Effector memory CD8-positive, alpha-beta T cell (primary cell): ENCODE measurements around the gene FBXO8.
"Not testable (repeated sequence)": the region's sequence is repeated elsewhere in the genome, so short reads cannot be mapped to it uniquely, and the experiment has no call there.

Experiments
- ATAC-seq: fragments of 150-1000 bp; cut with Tn5 transposase; replicated peaks from 2 replicates; pipeline ENCODE4 v1.10.0; 2021; ENCODE audit warnings: mild to moderate bottlenecking, moderate library complexity
- DNase-seq, 3 experiments: peaks; one replicate each; pipeline ENCODE4 v3.0.0; 2021
- H3K27ac Mint-ChIP-seq, 2 donors: one replicate each; pipeline ENCODE4 v1.8.0; 2022; ENCODE audit warnings: mild to moderate bottlenecking in 2 of 2, mixed read lengths in 2 of 2, moderate library complexity in 2 of 2
- H3K27me3 Mint-ChIP-seq, 2 donors: one replicate each; pipeline ENCODE4 v1.8.0; 2022; ENCODE audit warnings: mixed read lengths in 2 of 2
- H3K36me3 Mint-ChIP-seq: one replicate; pipeline ENCODE4 v1.8.0; 2022; ENCODE audit warnings: mild to moderate bottlenecking, moderate library complexity, mixed read lengths; ENCODE audit not compliant: insufficient read depth
- H3K4me1 Mint-ChIP-seq, 2 donors: one replicate each; pipeline ENCODE4 v1.8.0; 2022; ENCODE audit warnings: low read depth in 2 of 2, mixed read lengths in 2 of 2
- H3K4me3 Mint-ChIP-seq, 2 donors: one replicate each; pipeline ENCODE4 v1.8.0; 2022; ENCODE audit warnings: mild to moderate bottlenecking in 2 of 2, mixed read lengths in 2 of 2, moderate library complexity in 2 of 2
- H3K9me3 Mint-ChIP-seq, 2 donors: one replicate each; pipeline ENCODE4 v1.8.0; 2022; ENCODE audit warnings: mixed read lengths in 2 of 2

The FBXO8 gene

DNA sequence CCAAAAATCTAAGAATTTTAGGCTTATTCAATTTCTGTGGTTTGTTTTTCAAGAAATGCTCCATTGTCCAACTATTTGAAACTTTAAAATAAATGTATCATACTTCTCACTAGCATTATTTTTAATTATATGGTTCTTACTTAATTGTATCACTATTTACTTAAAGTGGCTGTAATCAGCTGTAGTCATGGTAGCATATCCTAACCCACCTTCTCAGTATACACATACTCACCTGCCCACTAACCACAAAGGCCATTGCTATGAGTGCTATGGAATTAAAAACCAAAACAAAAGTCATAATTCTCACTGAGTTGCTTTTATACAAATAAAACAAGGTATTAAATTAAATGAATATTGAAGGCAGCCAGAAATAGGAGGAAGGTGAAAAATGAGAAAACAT, 5.0 kb downstream of the FBXO8 start:
- H3K9me3 Mint-ChIP-seq: no peaks in the 10 kb centered on the region
- ATAC-seq (no peak), DNase-seq (no peak)
- H3K36me3 Mint-ChIP-seq: peaks cover 13% of the 10 kb centered on the region
- peak overlapping the region in 1 of 2 donors; percentile 17 for H3K27ac Mint-ChIP-seq
- H3K4me1 Mint-ChIP-seq: peaks cover 22 to 46% of the 10 kb centered on the region in 2 donors
- H3K27me3 Mint-ChIP-seq: no peaks in the 10 kb centered on the region
- peak overlapping the region in 1 of 2 donors; percentile 0 for H3K4me3 Mint-ChIP-seq

DNA sequence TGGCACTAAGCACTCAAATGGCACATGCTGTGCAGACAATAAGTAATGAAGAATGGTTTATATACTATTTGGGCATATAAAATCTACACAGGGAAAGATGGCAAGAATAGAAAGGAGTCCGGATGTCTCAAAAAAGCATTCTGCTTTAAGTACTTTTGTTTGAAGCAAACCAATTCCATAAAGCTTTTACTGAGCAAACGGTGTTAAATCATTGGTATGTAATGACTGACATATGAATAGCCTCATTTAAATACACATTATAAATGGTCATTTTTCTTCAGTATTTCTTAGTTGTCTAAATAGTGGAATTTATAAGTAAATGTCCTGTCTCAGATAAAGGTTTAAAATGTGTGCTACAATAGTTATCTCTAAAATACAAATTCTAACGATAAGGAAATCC, 6.0 kb downstream of the FBXO8 start:
- no peak overlapping the region for H3K27ac Mint-ChIP-seq
- no peaks in the 10 kb centered on the region for H3K9me3 Mint-ChIP-seq
- H3K36me3 Mint-ChIP-seq: peaks cover 5% of the 10 kb centered on the region
- H3K4me3 Mint-ChIP-seq: no peak overlapping the region
- DNase-seq (no peak), ATAC-seq (no peak)
- peaks cover 19 to 46% of the 10 kb centered on the region in 2 donors for H3K4me1 Mint-ChIP-seq
- no peaks in the 10 kb centered on the region for H3K27me3 Mint-ChIP-seq

DNA sequence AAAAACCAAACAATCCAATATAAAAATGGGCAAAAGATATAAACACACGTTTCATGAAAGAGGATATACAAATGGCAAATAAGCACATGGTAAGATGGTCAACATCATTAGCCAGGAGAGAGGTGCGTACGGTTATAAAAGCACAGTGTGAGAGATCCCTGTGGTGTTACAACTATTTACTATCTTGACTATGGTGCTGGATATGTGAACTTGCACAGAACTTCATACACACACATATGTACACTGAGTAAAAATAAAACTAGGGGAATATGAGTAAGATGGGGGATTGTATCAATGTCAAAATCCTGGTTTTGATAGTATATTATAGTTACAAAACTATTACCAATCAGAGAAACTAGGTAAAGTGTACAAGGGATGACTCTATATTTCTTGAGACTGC, 8.4 kb downstream of the FBXO8 start:
- ATAC-seq (no peak), DNase-seq (no peak)
- H3K36me3 Mint-ChIP-seq: peaks cover 5% of the 10 kb centered on the region
- no peaks in the 10 kb centered on the region for H3K27me3 Mint-ChIP-seq
- H3K27ac Mint-ChIP-seq: peak overlapping the region in 1 of 2 donors; percentile 8
- H3K4me3 Mint-ChIP-seq: no peak overlapping the region
- H3K9me3 Mint-ChIP-seq: no peaks in the 10 kb centered on the region
- H3K4me1 Mint-ChIP-seq: peaks cover 16 to 38% of the 10 kb centered on the region in 2 donors

DNA sequence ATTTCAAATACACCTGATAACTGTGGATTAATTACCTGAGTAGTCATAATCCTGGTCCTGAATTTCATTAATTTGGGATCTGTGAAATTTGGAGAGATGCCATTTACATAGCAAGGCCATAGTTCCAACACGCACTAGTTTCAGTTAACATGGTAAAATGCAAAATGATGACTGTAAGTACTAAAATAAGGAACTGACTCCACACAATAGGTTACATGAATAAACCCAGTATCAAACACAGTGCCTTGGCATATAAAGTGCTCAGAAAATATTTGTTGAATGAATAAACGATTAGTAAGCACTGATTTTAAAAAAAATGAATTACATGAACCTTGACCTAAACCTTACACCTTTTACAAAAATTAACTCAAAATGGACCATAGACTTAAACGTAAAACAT, 9.0 kb downstream of the FBXO8 start:
- no peak overlapping the region for H3K27ac Mint-ChIP-seq
- DNase-seq: no peak
- no peak for ATAC-seq
- no peak overlapping the region for H3K4me3 Mint-ChIP-seq
- no peaks in the 10 kb centered on the region for H3K9me3 Mint-ChIP-seq
- H3K36me3 Mint-ChIP-seq: no peaks in the 10 kb centered on the region
- no peaks in the 10 kb centered on the region for H3K27me3 Mint-ChIP-seq
- peaks cover 14 to 33% of the 10 kb centered on the region in 2 donors for H3K4me1 Mint-ChIP-seq

DNA sequence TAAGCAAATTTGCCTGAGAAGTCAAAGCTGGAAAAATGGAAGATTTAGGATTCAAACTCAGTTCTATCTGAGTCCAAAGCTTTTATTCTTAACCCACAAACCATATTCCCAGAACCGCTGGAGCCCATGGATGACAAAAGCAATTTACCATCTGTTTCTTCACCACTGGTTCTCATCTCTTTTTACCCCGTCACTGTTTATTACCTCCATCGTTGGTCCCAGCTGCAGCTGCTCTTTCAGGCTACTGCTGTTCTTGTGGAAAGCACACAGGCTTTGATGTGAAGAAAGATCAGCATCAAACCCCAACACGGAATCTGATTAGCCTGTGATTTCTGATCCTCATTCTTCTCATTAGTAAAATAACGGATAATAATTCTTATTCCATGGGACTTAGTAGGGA, 9.5 kb downstream of the FBXO8 start:
- Mint-ChIP-seq H3K4me1 (peaks cover 12 to 28% of the 10 kb centered on the region in 2 donors), H3K9me3 (no peaks in the 10 kb centered on the region), H3K27ac (no peak overlapping the region), H3K36me3 (no peaks in the 10 kb centered on the region), H3K27me3 (no peaks in the 10 kb centered on the region), H3K4me3 (no peak overlapping the region)
- ATAC-seq (no peak), DNase-seq (no peak)

DNA sequence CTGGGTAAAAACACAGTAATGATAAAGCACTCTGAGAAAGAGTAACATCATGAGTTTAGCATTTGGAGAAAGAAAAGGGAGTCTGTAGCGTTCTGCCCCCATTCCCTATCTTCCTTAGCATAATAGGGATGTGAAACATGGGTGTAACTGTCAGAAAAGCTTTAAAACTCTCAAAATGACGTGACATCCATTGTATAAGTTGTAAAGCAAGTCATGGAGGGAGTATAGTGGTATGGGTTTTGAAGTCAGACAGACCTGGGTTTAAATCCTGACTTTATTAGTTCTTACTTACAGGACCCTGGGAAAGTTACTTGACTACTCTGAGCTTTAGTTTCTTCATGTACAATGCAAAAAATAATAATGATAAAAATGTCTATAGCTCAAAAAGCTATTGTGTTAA, 17.1 kb downstream of the FBXO8 start:
- H3K4me3 Mint-ChIP-seq: no peak overlapping the region
- peaks cover 11 to 17% of the 10 kb centered on the region in 2 donors for H3K4me1 Mint-ChIP-seq
- no peak overlapping the region for H3K27ac Mint-ChIP-seq
- ATAC-seq (no peak), DNase-seq (no peak)
- H3K27me3 Mint-ChIP-seq: no peaks in the 10 kb centered on the region
- H3K36me3 Mint-ChIP-seq: peaks cover 8% of the 10 kb centered on the region
- H3K9me3 Mint-ChIP-seq: no peaks in the 10 kb centered on the region

DNA sequence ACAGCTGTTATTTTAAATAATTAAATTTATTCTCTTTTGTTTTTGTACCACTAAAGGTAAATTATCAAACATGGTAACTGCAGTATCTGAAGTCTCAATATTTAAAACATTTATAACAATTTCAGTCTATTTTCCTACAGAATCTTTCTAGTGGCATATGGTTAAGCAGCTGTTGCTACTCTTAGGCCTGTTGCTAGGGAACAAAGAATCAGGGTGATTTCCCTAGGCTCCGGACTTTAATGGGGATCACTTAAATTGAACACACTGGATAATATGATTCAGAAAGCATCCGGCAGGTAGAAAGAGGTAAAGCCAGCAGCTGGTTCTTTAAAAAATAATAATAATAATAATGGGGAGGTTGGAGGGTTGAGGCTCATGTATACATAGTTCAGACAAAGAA, 17.6 kb downstream of the FBXO8 start:
- ATAC-seq (no peak), DNase-seq (no peak)
- Mint-ChIP-seq H3K36me3 (peaks cover 8% of the 10 kb centered on the region), H3K27ac (no peak overlapping the region), H3K4me3 (no peak overlapping the region), H3K9me3 (no peaks in the 10 kb centered on the region), H3K4me1 (peaks cover 8 to 14% of the 10 kb centered on the region in 2 donors), H3K27me3 (no peaks in the 10 kb centered on the region)

DNA sequence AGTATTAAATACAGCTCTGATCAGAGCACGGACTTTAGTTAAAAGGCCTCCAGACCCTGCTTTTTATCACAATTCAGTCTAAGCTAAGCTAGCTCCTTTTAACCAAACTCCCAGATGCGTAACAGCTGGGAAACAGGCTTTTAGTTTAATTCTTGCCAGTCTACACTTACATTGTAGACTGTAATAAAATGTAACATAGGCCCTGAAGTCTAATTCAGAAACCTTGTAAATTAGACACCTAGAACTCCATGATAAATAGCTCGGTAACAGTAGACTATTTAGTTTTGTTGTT, 20.1 kb downstream of the FBXO8 start:
- H3K4me1 Mint-ChIP-seq: peaks cover 7 to 13% of the 10 kb centered on the region in 2 donors

DNA sequence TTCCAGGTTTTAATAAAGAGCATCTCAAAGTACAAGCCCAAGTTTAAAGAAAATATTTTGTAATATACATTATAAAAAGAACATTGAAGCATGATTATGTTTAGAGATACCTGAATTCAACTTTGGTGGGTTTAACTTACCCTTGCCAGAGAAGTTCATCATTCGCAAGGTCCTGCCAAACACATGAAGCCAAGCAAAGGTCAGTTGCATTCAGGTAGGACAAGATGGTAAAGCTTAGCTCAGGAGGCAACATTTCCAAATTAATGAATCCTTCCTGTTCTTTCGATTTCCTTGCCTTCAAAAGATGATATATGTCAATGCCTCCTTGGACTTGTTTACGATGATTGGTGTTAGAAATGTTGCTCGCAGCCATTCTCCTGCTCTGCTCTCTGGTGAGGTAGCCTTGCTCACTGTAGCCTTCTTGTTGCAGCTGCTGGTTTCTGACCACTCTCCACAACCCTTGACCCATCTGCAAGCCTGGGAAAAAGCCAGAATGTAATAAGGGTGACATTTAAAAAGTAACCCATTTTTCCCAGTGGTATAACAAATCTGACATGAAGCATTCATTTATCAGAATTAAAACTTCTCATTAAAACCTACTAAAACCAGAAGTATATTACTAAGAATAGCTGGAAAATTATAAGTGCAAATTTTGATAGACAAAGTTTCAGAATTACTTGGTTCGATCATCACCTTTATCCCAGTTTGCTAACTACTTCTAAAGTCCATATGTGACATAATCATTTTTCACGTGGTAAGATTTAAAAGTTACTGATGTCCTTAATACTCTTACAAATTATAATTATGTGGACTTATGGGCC, 20.6 kb downstream of the FBXO8 start:
- H3K27ac Mint-ChIP-seq: no peak overlapping the region
- peaks cover 7 to 13% of the 10 kb centered on the region in 2 donors for H3K4me1 Mint-ChIP-seq
- DNase-seq (no peak), ATAC-seq (no peak)
- no peak overlapping the region for H3K4me3 Mint-ChIP-seq
- H3K36me3 Mint-ChIP-seq: peaks cover 9% of the 10 kb centered on the region
- H3K27me3 Mint-ChIP-seq: no peaks in the 10 kb centered on the region
- H3K9me3 Mint-ChIP-seq: no peaks in the 10 kb centered on the region

More for the DNA sequence above, 20.1 kb downstream of the FBXO8 start:
- no peaks in the 10 kb centered on the region for H3K9me3 Mint-ChIP-seq
- peaks cover 8% of the 10 kb centered on the region for H3K36me3 Mint-ChIP-seq
- no peak for ATAC-seq
- no peak overlapping the region for H3K27ac Mint-ChIP-seq
- no peaks in the 10 kb centered on the region for H3K27me3 Mint-ChIP-seq
- no peak for DNase-seq
- no peak overlapping the region for H3K4me3 Mint-ChIP-seq

DNA sequence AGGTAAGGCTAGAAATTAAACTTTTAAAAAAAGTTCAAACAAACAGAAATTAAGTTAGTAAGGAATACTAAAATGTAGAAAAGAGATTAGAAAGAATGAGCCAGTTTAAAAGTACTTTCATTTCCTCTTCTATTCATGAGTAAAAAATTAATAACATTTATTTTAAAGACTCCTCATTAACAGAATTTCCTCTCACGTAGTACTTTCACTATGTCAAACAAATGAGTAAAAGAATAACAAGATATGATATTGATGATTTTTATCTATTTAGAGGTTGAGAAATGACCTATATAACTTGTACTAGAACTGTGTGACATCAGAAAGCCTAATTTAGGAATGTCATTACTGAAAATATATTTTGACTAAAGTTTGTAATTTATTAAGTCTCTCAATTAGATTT, 22.0 kb downstream of the FBXO8 start:
- peaks cover 7 to 13% of the 10 kb centered on the region in 2 donors for H3K4me1 Mint-ChIP-seq
- not testable (repeated sequence) for H3K27me3 Mint-ChIP-seq, H3K27ac Mint-ChIP-seq, DNase-seq, ATAC-seq, H3K9me3 Mint-ChIP-seq, H3K4me3 Mint-ChIP-seq
- peaks cover 19% of the 10 kb centered on the region for H3K36me3 Mint-ChIP-seq

DNA sequence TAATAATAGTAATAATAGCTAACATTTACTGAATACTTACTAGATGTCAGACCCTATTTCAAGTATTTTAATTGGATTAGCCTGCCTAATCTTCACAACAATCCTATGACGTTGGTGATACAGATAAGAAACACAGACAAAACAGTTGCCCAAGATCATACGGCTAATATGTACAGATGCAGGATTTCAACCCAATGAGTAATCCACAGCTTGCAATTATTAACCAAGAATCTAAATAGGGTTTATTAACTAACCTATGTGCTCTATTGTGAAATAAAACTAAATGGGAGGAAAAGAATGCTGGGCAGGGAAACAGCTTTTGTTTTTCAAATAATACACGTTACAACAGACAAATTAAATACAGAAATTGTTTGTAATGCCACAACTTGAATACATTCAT, 23.4 kb downstream of the FBXO8 start:
- no peaks in the 10 kb centered on the region for H3K9me3 Mint-ChIP-seq
- no peak for ATAC-seq
- DNase-seq: no peak
- no peak overlapping the region for H3K4me3 Mint-ChIP-seq
- H3K27ac Mint-ChIP-seq: no peak overlapping the region
- peaks cover 7 to 13% of the 10 kb centered on the region in 2 donors for H3K4me1 Mint-ChIP-seq
- no peaks in the 10 kb centered on the region for H3K27me3 Mint-ChIP-seq
- H3K36me3 Mint-ChIP-seq: peaks cover 19% of the 10 kb centered on the region

DNA sequence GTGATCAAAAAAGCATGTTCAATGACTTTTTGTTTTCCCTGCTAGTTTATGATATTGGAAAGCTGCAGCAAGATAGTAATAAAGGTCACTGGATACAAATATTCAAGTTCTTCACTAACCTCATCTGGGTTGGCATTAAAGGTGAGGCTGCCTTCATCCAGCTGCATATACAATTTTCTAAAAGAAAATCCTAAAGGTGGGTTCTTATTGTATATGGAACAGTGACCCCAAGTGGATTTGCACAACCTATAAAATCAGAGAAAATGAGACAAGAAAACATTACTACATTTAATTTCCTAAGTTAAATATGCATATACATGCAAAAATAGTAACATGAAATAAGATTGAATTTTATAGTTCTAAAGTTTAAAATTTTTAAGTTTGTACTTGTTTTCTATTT, 23.9 kb downstream of the FBXO8 start:
- no peak for ATAC-seq
- no peak for DNase-seq
- H3K36me3 Mint-ChIP-seq: peaks cover 19% of the 10 kb centered on the region
- H3K4me1 Mint-ChIP-seq: peaks cover 4 to 9% of the 10 kb centered on the region in 2 donors
- no peaks in the 10 kb centered on the region for H3K27me3 Mint-ChIP-seq
- no peak overlapping the region for H3K4me3 Mint-ChIP-seq
- H3K27ac Mint-ChIP-seq: no peak overlapping the region
- H3K9me3 Mint-ChIP-seq: no peaks in the 10 kb centered on the region

DNA sequence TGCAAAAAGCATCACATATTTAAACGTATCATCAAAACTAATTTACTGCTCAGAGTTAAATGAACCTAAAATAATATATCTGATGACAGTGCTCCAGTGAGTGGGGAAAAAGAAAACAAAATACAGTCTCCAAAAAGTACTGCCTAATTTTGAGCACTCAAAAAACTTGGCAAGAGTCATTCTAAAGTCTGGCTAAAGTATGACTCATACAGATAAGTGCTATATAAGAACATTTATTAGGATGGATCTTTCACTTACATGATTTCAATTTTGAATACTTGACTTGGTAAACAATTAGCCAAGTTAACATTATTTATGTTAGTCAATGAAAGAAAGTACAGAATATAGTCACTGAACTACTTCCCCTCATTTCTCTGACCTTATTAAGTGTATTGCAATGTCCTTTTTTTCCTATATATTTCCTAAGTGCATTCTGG, 27.2 kb downstream of the FBXO8 start:
- Mint-ChIP-seq H3K27me3 (no peaks in the 10 kb centered on the region), H3K9me3 (no peaks in the 10 kb centered on the region), H3K4me1 (peaks cover 2 to 8% of the 10 kb centered on the region in 2 donors), H3K4me3 (no peak overlapping the region), H3K36me3 (peaks cover 11% of the 10 kb centered on the region), H3K27ac (no peak overlapping the region)
- ATAC-seq: no peak
- no peak for DNase-seq

DNA sequence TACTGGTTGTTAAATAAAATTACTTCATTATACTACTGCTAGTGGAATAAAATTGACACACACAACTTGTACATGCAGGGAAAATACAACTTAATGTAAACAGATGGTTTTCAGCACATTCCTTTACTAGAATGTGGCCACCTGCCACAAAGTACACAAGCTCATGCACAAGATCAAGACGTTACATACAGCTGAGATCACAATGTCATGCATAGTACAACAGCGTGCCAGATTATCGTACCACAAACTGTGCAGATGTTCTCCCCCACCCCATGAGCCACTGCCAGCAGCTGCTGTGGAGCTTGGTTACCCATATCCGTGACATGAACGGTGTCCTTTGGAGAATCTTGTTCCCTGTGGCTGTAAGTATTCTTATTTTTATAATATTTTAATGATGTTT, 27.7 kb downstream of the FBXO8 start:
- no peak for DNase-seq
- Mint-ChIP-seq H3K9me3 (no peaks in the 10 kb centered on the region), H3K4me3 (no peak overlapping the region), H3K27ac (no peak overlapping the region), H3K36me3 (peaks cover 11% of the 10 kb centered on the region), H3K27me3 (no peaks in the 10 kb centered on the region), H3K4me1 (peaks cover 2 to 8% of the 10 kb centered on the region in 2 donors)
- no peak for ATAC-seq
